Karpas-422 (cell line): Measurements from ENCODE around the gene CAPN5. TPM values are rescaled to one million over a fixed set of nuclear protein-coding genes. Genes with fewer than 3 reads are reported as not detected.

Experiments
- DNase-seq: peaks from one replicate; pipeline ENCODE4 v3.0.0-alpha.2; 2015
- H2AFZ ChIP-seq: fragments of 200-600 bp; sonication (generic); 2 replicates; pipeline ENCODE4 v1.6.1; 2014; ENCODE audit warnings: antibody characterized with exemption, low read length, mixed read lengths
- H3K27ac ChIP-seq: fragments of 200-600 bp; sonication (generic); 2 replicates; pipeline ENCODE4 v1.5.1; 2014; ENCODE audit warnings: mild to moderate bottlenecking, low read length, moderate library complexity
- H3K27me3 ChIP-seq: fragments of 200-600 bp; sonication (generic); 2 replicates; pipeline ENCODE4 v1.6.1; 2014; ENCODE audit warnings: low read length, mixed read lengths
- H3K36me3 ChIP-seq: fragments of 200-600 bp; sonication (generic); 2 replicates; pipeline ENCODE4 v1.6.1; 2014; ENCODE audit warnings: low read length, mixed read lengths; ENCODE audit not compliant: insufficient read depth
- H3K4me1 ChIP-seq: fragments of 200-600 bp; sonication (generic); 2 replicates; pipeline ENCODE4 v1.6.1; 2014; ENCODE audit warnings: mild to moderate bottlenecking, low read length, mixed read lengths
- H3K4me2 ChIP-seq: fragments of 200-600 bp; sonication (generic); 2 replicates; pipeline ENCODE4 v1.6.1; 2014; ENCODE audit warnings: low read length, low read depth, mild to moderate bottlenecking; ENCODE audit not compliant: poor library complexity, severe bottlenecking
- H3K4me3 ChIP-seq: fragments of 200-600 bp; sonication (generic); 2 replicates; pipeline ENCODE4 v1.5.1; 2014; ENCODE audit warnings: mild to moderate bottlenecking, antibody characterized with exemption, low read length, mixed read lengths
- H3K79me2 ChIP-seq: fragments of 200-600 bp; sonication (generic); 2 replicates; pipeline ENCODE4 v1.6.1; 2014; ENCODE audit warnings: mild to moderate bottlenecking, low read length, mixed read lengths
- H3K9ac ChIP-seq: fragments of 200-600 bp; sonication (generic); 2 replicates; pipeline ENCODE4 v1.6.0; 2014; ENCODE audit warnings: low read length
- H3K9me2 ChIP-seq: fragments of 200-600 bp; sonication (generic), shearing (Covaris generic); replicated peaks from 2 replicates; pipeline ENCODE4 v1.6.0; 2014; ENCODE audit warnings: mild to moderate bottlenecking, low read length, moderate library complexity; ENCODE audit not compliant: insufficient read depth
- H3K9me3 ChIP-seq: fragments of 300-700, 200-600 bp; sonication (generic); 2 replicates; pipeline ENCODE4 v1.6.1; 2014; ENCODE audit warnings: low read length, mixed read lengths
- H4K20me1 ChIP-seq: fragments of 200-600 bp; sonication (generic); 2 replicates; pipeline ENCODE4 v1.6.1; 2014; ENCODE audit warnings: mild to moderate bottlenecking, antibody characterized with exemption, low read length, low read depth; ENCODE audit not compliant: insufficient read depth
- total RNA-seq: library from RNA; depleted of rRNA; stranded (reverse); fragments of >200 nt; shearing (Covaris generic); gene quantifications from 2 replicates; pipeline ENCODE4 v1.2.3, GENCODE V29; 2014; ENCODE audit warnings: low replicate concordance

CAPN5 gene
- total RNA-seq, 1 experiment from 2014 or later = 0.07 TPM

GRCh38 chr11:77144196-77144856, 77.6 kb downstream of the CAPN5 start:
- Histone ChIP-seq H3K9ac (no peak overlapping the region), H3K36me3 (no peaks in the 10 kb centered on the region), H3K27ac (no peak overlapping the region), H4K20me1 (no peaks in the 10 kb centered on the region), H3K9me3 (no peaks in the 10 kb centered on the region), H3K4me2 (no peak overlapping the region), H3K27me3 (no peaks in the 10 kb centered on the region), H2AFZ (no peak overlapping the region), H3K9me2 (no peaks in the 10 kb centered on the region), H3K4me1 (no peaks in the 10 kb centered on the region), H3K79me2 (no peaks in the 10 kb centered on the region), H3K4me3 (no peak overlapping the region)
- no peak for DNase-seq

DNA sequence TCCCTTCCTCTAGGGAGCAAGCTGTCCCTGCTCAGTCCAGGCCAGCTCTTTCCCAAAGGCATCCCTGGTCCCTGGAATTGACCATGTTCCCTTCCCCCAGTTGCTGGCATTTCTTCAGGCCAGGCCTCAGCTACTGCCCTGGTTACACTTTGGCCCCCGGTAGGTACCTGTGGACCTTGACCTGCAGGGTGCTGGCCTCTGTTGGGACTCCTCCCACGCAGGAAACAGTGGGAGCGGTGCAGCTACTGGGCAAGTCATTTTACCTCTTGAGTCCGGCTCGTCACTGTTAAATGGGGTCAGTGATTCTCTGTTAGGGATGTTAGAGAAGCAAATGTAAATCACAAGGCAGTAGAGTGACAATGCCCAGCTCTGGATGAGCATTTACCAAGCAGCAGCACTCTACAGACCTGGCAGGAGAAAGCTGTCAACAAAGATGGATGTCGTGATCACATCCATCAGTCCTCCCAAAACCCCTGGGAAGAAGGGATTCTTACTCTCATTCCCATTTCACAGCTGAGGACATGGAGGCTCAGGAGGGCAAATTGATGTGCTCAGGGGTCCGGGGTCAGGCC, 78.2 kb downstream of the CAPN5 start:
- Histone ChIP-seq H3K79me2 (no peaks in the 10 kb centered on the region), H3K9ac (no peak overlapping the region), H3K4me3 (no peak overlapping the region), H3K27ac (no peak overlapping the region), H3K4me1 (no peaks in the 10 kb centered on the region), H3K27me3 (no peaks in the 10 kb centered on the region), H3K9me3 (no peaks in the 10 kb centered on the region), H3K9me2 (no peaks in the 10 kb centered on the region), H4K20me1 (no peaks in the 10 kb centered on the region), H3K4me2 (no peak overlapping the region), H2AFZ (no peak overlapping the region), H3K36me3 (no peaks in the 10 kb centered on the region)
- no peak for DNase-seq

GRCh38 chr11:77146261-77147035, 79.7 kb downstream of the CAPN5 start:
- H3K36me3 ChIP-seq = no peaks in the 10 kb centered on the region
- no peaks in the 10 kb centered on the region for H3K9me2 ChIP-seq
- no peaks in the 10 kb centered on the region for H3K27me3 ChIP-seq
- no peak overlapping the region for H3K4me3 ChIP-seq
- DNase-seq = no peak
- no peaks in the 10 kb centered on the region for H3K9me3 ChIP-seq
- no peaks in the 10 kb centered on the region for H3K79me2 ChIP-seq
- no peak overlapping the region for H3K9ac ChIP-seq
- H3K4me2 ChIP-seq = no peak overlapping the region
- H3K4me1 ChIP-seq = no peaks in the 10 kb centered on the region
- H3K27ac ChIP-seq = no peak overlapping the region
- H2AFZ ChIP-seq = no peak overlapping the region
- no peaks in the 10 kb centered on the region for H4K20me1 ChIP-seq

GRCh38 chr11:77147036-77147315, 80.2 kb downstream of the CAPN5 start:
- H3K36me3 ChIP-seq = no peaks in the 10 kb centered on the region
- H2AFZ ChIP-seq = no peak overlapping the region
- no peaks in the 10 kb centered on the region for H3K79me2 ChIP-seq
- DNase-seq = no peak
- no peak overlapping the region for H3K27ac ChIP-seq
- no peaks in the 10 kb centered on the region for H3K4me1 ChIP-seq
- H3K9me3 ChIP-seq = no peaks in the 10 kb centered on the region
- H3K4me2 ChIP-seq = no peak overlapping the region
- H3K4me3 ChIP-seq = no peak overlapping the region
- H4K20me1 ChIP-seq = no peaks in the 10 kb centered on the region
- H3K9me2 ChIP-seq = no peaks in the 10 kb centered on the region
- H3K9ac ChIP-seq = no peak overlapping the region
- no peaks in the 10 kb centered on the region for H3K27me3 ChIP-seq

DNA sequence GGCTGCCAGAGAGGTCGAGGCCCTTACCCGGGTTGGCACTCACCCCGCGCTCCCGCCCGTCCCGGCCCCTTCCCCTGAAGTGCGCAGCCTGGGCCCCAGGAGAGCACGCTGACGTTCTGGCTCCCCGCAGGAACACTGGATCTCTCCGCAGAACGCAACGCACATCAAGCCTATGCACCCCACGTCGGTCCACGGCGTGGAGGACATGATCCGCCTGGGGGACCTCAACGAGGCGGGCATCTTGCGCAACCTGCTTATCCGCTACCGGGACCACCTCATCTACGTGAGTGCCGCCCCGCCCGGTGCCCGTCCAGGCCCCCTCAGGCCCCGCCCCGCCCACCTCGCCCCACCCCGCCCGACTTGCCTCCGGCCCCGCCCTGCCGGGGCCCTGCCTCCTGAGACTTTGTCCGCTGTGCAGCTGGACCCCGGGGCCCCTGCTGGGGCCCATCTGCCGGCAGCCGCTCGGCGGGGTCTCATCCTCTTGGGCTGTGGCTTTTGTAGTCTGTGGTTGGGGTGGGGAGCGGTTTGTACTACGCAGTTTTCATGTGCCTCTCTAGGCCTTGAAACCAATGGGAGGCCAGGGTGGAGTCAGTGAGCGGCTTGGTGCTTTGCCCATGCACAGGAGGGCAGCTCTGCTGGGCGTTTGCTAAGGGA, 81.0 kb downstream of the CAPN5 start:
- DNase-seq = no peak
- H3K9ac ChIP-seq = no peak overlapping the region
- no peaks in the 10 kb centered on the region for H3K9me3 ChIP-seq
- no peaks in the 10 kb centered on the region for H3K36me3 ChIP-seq
- H3K4me2 ChIP-seq = no peak overlapping the region
- no peak overlapping the region for H2AFZ ChIP-seq
- H3K4me1 ChIP-seq = no peaks in the 10 kb centered on the region
- no peaks in the 10 kb centered on the region for H3K27me3 ChIP-seq
- H3K4me3 ChIP-seq = no peak overlapping the region
- H3K79me2 ChIP-seq = no peaks in the 10 kb centered on the region
- H3K27ac ChIP-seq = no peak overlapping the region
- no peaks in the 10 kb centered on the region for H3K9me2 ChIP-seq
- no peaks in the 10 kb centered on the region for H4K20me1 ChIP-seq

DNA sequence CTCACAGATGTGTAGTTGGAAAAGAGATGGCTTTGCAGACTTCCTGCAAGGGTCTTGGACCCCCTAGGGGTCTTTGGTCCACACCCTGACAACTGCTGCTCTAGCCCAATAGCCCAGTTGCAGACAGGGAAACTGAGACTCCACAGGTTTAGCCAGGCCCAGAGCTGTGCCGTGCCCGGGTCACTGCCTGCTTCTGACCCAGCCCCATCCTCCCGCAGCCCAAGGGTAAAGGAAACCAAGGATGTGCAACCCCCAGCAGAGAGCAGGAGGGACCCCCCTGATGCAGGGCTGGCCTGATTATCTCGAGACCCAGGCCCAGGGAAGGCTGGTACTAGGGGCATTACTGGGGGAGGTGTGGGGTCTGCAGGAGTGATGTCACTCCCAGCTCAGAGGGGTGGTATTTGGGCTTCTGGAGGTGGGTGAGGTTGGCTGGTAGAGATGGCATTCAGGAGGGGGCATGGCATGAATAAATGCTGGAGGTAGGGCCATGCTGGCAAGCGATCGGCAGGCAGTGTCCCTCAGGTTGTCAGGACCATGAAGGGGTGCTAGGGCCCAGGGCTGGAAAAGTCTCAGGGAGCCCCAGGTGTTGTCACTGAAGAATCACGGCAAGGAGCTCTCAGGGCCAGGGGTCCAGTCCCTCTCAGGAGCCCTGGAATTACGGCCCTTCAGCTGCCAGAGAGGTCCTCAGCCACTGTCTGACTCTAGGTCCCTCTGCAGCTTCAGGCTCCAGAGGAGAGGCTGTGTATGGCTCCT, 82.4 kb downstream of the CAPN5 start:
- Histone ChIP-seq H3K4me2 (no peak overlapping the region), H3K9me2 (no peaks in the 10 kb centered on the region), H3K36me3 (no peaks in the 10 kb centered on the region), H4K20me1 (no peaks in the 10 kb centered on the region), H3K4me3 (no peak overlapping the region), H3K79me2 (no peaks in the 10 kb centered on the region), H3K9me3 (no peaks in the 10 kb centered on the region), H2AFZ (no peak overlapping the region), H3K27me3 (no peaks in the 10 kb centered on the region), H3K27ac (no peak overlapping the region), H3K4me1 (no peaks in the 10 kb centered on the region), H3K9ac (no peak overlapping the region)
- no peak for DNase-seq

- Histone ChIP-seq H2AFZ (no peak overlapping the region), H3K4me2 (no peak overlapping the region), H3K9me3 (no peaks in the 10 kb centered on the region), H3K27me3 (no peaks in the 10 kb centered on the region), H3K27ac (no peak overlapping the region), H3K9me2 (no peaks in the 10 kb centered on the region), H3K79me2 (no peaks in the 10 kb centered on the region), H3K36me3 (no peaks in the 10 kb centered on the region), H3K4me1 (no peaks in the 10 kb centered on the region), H3K4me3 (no peak overlapping the region), H4K20me1 (no peaks in the 10 kb centered on the region), H3K9ac (no peak overlapping the region)
- no peak for DNase-seq
Measured at GRCh38 chr11:77149716-77150392, 83.1 kb downstream of the CAPN5 start.
